ENCODE measurements around the gene TMEM154. TPM values are rescaled to one million over a fixed set of nuclear protein-coding genes. Genes with fewer than 3 reads are reported as not detected.
A peak's percentile ranks its signal among the peaks of the same experiment; 100 is the strongest.

Gene TMEM154
- polyA plus RNA-seq, 1 of the 3 experiments (the other 2 are of a cell fraction) = 0.58 TPM

GRCh38 chr4:152609481-152609880, 70.3 kb downstream of the TMEM154 start:
- ChIA-PET CTCF (interaction anchor here (0.8 to 3.6 kb wide), 3 partner anchors 19 to 108 kb away, joined by 4 to 16 read pairs (median 5); no protein-coding TSS in a partner anchor), POLR2A (no interaction called here)
- H2AFZ ChIP-seq (ENCODE audit: low read depth) = no peak overlapping the region
- no peaks in the 10 kb centered on the region for H3K36me3 ChIP-seq (replicated peaks in 1 of 2; ENCODE audit: control insufficient read depth in 1 of 2, insufficient read depth in 2 of 2, low read length in 1 of 2)
- peaks cover 0 to 19% of the 10 kb centered on the region in 2 experiments; a peak in 1 of 4 replicates for H3K4me1 ChIP-seq (ENCODE audit: control insufficient read depth in 1 of 2, insufficient read depth in 2 of 2, low read depth in 1 of 2, low read length in 1 of 2)
- 90% methylated on average over 4 of the region's 4 CpGs for WGBS (ENCODE audit: low lambda C conversion rate)
- no peak for TF ChIP-seq RAD21 (IDR thresholded peaks at IDR 0.05; ENCODE audit: low read length)
- no peak for TF ChIP-seq RXRA (IDR thresholded peaks at IDR 0.05; ENCODE audit: borderline replicate concordance, low read depth)
- no peak for TF ChIP-seq NFIC (IDR thresholded peaks at IDR 0.05; ENCODE audit: borderline replicate concordance)
- no peak for TF ChIP-seq CHD2 (IDR thresholded peaks at IDR 0.05; ENCODE audit: low read length, partially characterized antibody)
- no peak for TF ChIP-seq ELF1 (IDR thresholded peaks at IDR 0.05)
- TF ChIP-seq, protein P1, sequence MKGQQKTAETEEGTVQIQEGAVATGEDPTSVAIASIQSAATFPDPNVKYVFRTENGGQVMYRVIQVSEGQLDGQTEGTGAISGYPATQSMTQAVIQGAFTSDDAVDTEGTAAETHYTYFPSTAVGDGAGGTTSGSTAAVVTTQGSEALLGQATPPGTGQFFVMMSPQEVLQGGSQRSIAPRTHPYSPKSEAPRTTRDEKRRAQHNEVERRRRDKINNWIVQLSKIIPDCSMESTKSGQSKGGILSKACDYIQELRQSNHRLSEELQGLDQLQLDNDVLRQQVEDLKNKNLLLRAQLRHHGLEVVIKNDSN (IDR thresholded peaks at IDR 0.05; ENCODE audit: borderline replicate concordance, low read depth) = no peak
- no peak for TF ChIP-seq NRF1 (IDR thresholded peaks at IDR 0.05; ENCODE audit: low read depth, low read length)
- TF ChIP-seq, protein P2, sequence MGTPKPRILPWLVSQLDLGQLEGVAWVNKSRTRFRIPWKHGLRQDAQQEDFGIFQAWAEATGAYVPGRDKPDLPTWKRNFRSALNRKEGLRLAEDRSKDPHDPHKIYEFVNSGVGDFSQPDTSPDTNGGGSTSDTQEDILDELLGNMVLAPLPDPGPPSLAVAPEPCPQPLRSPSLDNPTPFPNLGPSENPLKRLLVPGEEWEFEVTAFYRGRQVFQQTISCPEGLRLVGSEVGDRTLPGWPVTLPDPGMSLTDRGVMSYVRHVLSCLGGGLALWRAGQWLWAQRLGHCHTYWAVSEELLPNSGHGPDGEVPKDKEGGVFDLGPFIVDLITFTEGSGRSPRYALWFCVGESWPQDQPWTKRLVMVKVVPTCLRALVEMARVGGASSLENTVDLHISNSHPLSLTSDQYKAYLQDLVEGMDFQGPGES (IDR thresholded peaks at IDR 0.05; ENCODE audit: low read depth, low read length) = no peak
- no peak for TF ChIP-seq GABPA (IDR thresholded peaks at IDR 0.05; ENCODE audit: low read depth)
- TF ChIP-seq TCF12 (IDR thresholded peaks at IDR 0.05) = no peak
- no peaks in the 10 kb centered on the region for H3K9me3 ChIP-seq
- no peak for DNase-seq
- no peaks in the 10 kb centered on the region for H3K79me2 ChIP-seq (ENCODE audit: insufficient read depth)
- no peak overlapping the region for H3K9ac ChIP-seq
- H3K4me2 ChIP-seq = no peak overlapping the region
- no peaks in the 10 kb centered on the region for H3K9me2 ChIP-seq
- H4K20me1 ChIP-seq (ENCODE audit: insufficient read depth) = no peaks in the 10 kb centered on the region
- H3K4me3 ChIP-seq (ENCODE audit: low read depth in 2 of 2, low read length in 1 of 2) = no peak overlapping the region
- no peak overlapping the region for H3K27ac ChIP-seq (ENCODE audit: low read depth in 2 of 2, low read length in 1 of 2)
- no peaks in the 10 kb centered on the region for H3F3A ChIP-seq (replicated peaks; ENCODE audit: insufficient read depth)
- H3K27me3 ChIP-seq (ENCODE audit: insufficient read depth) = no peaks in the 10 kb centered on the region

DNA sequence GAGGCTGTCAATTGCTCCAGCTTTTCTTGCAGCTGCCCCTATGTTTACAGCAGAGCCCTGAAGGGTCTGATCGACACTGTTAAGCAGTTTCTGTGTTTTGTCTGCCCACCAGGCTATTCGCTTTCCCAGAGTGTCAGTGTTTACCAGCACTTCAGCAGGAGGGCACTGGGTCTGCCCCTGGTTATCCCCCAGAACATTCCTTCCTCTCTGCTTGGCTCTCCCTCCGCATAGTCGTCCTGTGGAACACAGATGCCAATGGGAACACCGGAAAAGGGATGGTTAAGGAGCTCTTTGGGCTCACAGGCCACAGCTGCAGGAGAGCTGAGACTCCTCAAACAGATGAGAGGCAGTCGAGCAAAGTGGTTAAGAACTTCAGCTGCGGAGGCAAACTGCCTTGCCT, 72.6 kb downstream of the TMEM154 start:
- H3K4me2 ChIP-seq = no peak overlapping the region
- no peak overlapping the region for H2AFZ ChIP-seq (ENCODE audit: low read depth)
- no peaks in the 10 kb centered on the region for H3K9me2 ChIP-seq
- H3K4me3 ChIP-seq (ENCODE audit: low read depth in 2 of 2, low read length in 1 of 2) = no peak overlapping the region
- no peaks in the 10 kb centered on the region for H3K9me3 ChIP-seq
- H4K20me1 ChIP-seq (ENCODE audit: insufficient read depth) = no peaks in the 10 kb centered on the region
- no peak overlapping the region for H3K27ac ChIP-seq (ENCODE audit: low read depth in 2 of 2, low read length in 1 of 2)
- H3F3A ChIP-seq (replicated peaks; ENCODE audit: insufficient read depth) = no peaks in the 10 kb centered on the region
- WGBS (ENCODE audit: low lambda C conversion rate) = 72% methylated on average over 7 of the region's 7 CpGs
- peak; percentile 18 for DNase-seq
- TF ChIP-seq GATA2 (CRISPR knock-in tag; IDR thresholded peaks at IDR 0.05) = no peak
- TF ChIP-seq TCF12 (IDR thresholded peaks at IDR 0.05) = no peak
- TF ChIP-seq ZBTB33 (IDR thresholded peaks at IDR 0.05; ENCODE audit: borderline replicate concordance, low read depth) = no peak
- no peak for TF ChIP-seq MXI1 (IDR thresholded peaks at IDR 0.05; ENCODE audit: low read depth, low read length)
- TF ChIP-seq, protein P2 (IDR thresholded peaks at IDR 0.05; ENCODE audit: low read depth, low read length) = no peak
- peaks cover 0 to 19% of the 10 kb centered on the region in 2 experiments; a peak in 1 of 4 replicates for H3K4me1 ChIP-seq (ENCODE audit: control insufficient read depth in 1 of 2, insufficient read depth in 2 of 2, low read depth in 1 of 2, low read length in 1 of 2)
- no peak overlapping the region for H3K9ac ChIP-seq
- ChIA-PET POLR2A (no interaction called here), CTCF (interaction anchor here (3.6 kb wide), 1 partner anchor 106 kb away, joined by 16 read pairs; no protein-coding TSS in a partner anchor)
- no peaks in the 10 kb centered on the region for H3K79me2 ChIP-seq (ENCODE audit: insufficient read depth)
- no peaks in the 10 kb centered on the region for H3K27me3 ChIP-seq (ENCODE audit: insufficient read depth)
- H3K36me3 ChIP-seq (replicated peaks in 1 of 2; ENCODE audit: control insufficient read depth in 1 of 2, insufficient read depth in 2 of 2, low read length in 1 of 2) = no peaks in the 10 kb centered on the region
